AG10803 (cell line): Measurements from ENCODE around the gene PARVG.

Experiments
- DNase-seq: peaks from one replicate; pipeline ENCODE4 v3.0.0; 2010; ENCODE audit warnings: low read depth
- H3K4me3 ChIP-seq: 2 replicates; pipeline ENCODE4 v1.5.1; 2011; ENCODE audit warnings: mild to moderate bottlenecking, low read length, control low read depth
- CTCF ChIP-seq: conservative IDR thresholded peaks from 2 replicates; pipeline ENCODE4 v1.5.1; 2011; ENCODE audit warnings: mild to moderate bottlenecking, low read length, control low read depth, inconsistent platforms

Gene PARVG

GRCh38 chr22:44154436-44154942 is 26.2 kb upstream of the PARVG start:
- H3K4me3 ChIP-seq, result no peak overlapping the region
- peak; percentile 64 for DNase-seq
- TF ChIP-seq CTCF, result no peak

GRCh38 chr22:44155115-44155514 is 25.6 kb upstream of the PARVG start:
- TF ChIP-seq CTCF, result no peak
- DNase-seq, result no peak
- H3K4me3 ChIP-seq, result no peak overlapping the region

GRCh38 chr22:44157916-44158618 is 22.7 kb upstream of the PARVG start:
- no peak for TF ChIP-seq CTCF
- no peak overlapping the region for H3K4me3 ChIP-seq
- DNase-seq, result no peak

GRCh38 chr22:44158816-44159215 is 21.9 kb upstream of the PARVG start:
- no peak for DNase-seq
- TF ChIP-seq CTCF, result no peak
- no peak overlapping the region for H3K4me3 ChIP-seq

GRCh38 chr22:44159221-44159620 is 21.5 kb upstream of the PARVG start:
- TF ChIP-seq CTCF, result no peak
- DNase-seq, result no peak
- no peak overlapping the region for H3K4me3 ChIP-seq

- no peak overlapping the region for H3K4me3 ChIP-seq
- no peak for TF ChIP-seq CTCF
- DNase-seq, result no peak
Measured at GRCh38 chr22:44159811-44160210, 20.9 kb upstream of the PARVG start.

- no peak overlapping the region for H3K4me3 ChIP-seq
- no peak for DNase-seq
- TF ChIP-seq CTCF, result no peak
Measured at GRCh38 chr22:44160421-44160820, 20.3 kb upstream of the PARVG start.
